ENCODE measurements around the gene ZNF200.
"Not testable (repeated sequence)": the region's sequence is repeated elsewhere in the genome, so short reads cannot be mapped to it uniquely, and the experiment has no call there.

Gene ZNF200

GRCh38 chr16:3186946-3187690, 47.8 kb downstream of the ZNF200 start:
- no peaks in the 10 kb centered on the region for H3K36me3 ChIP-seq (ENCODE audit: insufficient read depth, low read length)
- H3K9me3 ChIP-seq (ENCODE audit: insufficient read depth, low read depth, low read length): no peaks in the 10 kb centered on the region
- H3K27ac ChIP-seq (ENCODE audit: low read depth, low read length): no peak overlapping the region
- H3K9ac ChIP-seq (ENCODE audit: low read depth, low read length): no peak overlapping the region
- WGBS: 87% methylated on average over 23 of the region's 23 CpGs
- peaks cover 62% of the 10 kb centered on the region for H3K27me3 ChIP-seq (ENCODE audit: insufficient read depth, low read length)
- H3K4me3 ChIP-seq (ENCODE audit: low read length): peak overlapping the region; percentile 88
- H3K4me1 ChIP-seq (ENCODE audit: insufficient read depth, low read length): peaks cover 3% of the 10 kb centered on the region; the same call in 1 of the 2 replicates

- WGBS: 1% methylated on average over 40 of the region's 42 CpGs
- Histone ChIP-seq H3K4me1 (ENCODE audit: insufficient read depth, low read length) (no peaks in the 10 kb centered on the region), H3K9ac (ENCODE audit: low read depth, low read length) (no peak overlapping the region), H3K36me3 (ENCODE audit: insufficient read depth, low read length) (no peaks in the 10 kb centered on the region), H3K27ac (ENCODE audit: low read depth, low read length) (no peak overlapping the region), H3K4me3 (ENCODE audit: low read length) (peak overlapping the region; percentile 76), H3K27me3 (ENCODE audit: insufficient read depth, low read length) (peaks cover 59% of the 10 kb centered on the region), H3K9me3 (ENCODE audit: insufficient read depth, low read depth, low read length) (no peaks in the 10 kb centered on the region)
These were observed 51.4 kb downstream of the ZNF200 start for GRCh38 chr16:3183445-3184139.

DNA sequence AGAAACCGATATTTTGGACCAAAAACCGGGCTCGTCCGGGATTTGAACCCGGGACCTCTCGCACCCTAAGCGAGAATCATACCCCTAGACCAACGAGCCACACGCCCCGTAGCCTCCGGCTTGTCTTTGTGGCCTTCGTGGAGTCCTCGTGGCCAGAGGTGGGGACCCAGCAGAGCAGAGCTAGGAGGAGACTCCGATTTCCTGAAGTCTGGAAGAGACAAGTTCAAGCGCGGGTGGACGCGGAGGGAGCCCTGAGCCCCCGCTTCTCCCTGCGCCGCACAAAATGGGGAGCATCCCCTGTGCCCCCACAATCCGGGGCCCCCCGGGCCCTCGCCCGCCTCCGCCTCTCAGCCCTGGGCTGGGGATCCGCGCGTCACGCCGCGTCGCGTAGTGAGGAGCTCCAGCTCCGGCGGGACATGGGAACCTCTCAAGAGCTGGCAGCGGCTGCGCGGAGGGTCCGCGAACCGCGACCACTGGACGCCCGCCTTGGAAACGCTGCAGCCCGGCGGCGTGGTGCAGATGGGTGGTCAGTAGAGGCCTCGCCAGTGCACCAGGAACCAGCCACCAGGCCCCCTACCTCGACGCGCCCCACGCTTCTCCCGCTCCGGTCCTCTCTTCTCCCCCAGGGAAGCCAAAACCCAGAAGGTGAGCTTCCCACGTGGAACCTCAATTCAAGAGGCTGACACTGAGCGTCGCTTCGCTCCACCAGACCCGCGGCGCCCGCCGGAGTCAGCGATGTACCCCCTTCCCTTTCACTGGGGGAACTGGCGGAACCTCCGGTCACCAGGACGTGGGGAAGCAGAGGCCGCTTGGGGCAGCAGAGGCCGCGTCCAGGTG, 52.1 kb downstream of the ZNF200 start:
- Histone ChIP-seq H3K9ac (ENCODE audit: low read depth, low read length) (peak overlapping the region; percentile 4; the same call in 1 of the 2 replicates), H3K4me1 (ENCODE audit: insufficient read depth, low read length) (no peaks in the 10 kb centered on the region)

DNA sequence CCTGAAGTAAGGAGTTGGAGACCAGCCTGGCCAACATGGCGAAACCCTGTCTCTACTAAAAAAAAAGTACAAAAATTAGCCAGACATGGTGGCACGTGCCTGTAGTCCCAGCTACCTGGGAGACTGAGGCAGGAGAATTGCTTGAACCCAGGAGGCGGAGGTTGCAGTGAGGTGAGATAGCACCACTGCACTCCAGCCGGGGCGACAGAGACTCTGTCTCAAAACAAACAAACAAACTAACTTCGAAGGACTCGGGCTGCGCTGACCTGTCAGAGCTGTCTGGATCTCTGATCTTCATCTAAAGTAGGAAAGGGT, 52.7 kb downstream of the ZNF200 start:
- not testable (repeated sequence) for H3K9me3 ChIP-seq (ENCODE audit: insufficient read depth, low read depth, low read length); H3K27ac ChIP-seq (ENCODE audit: low read depth, low read length); H3K9ac ChIP-seq (ENCODE audit: low read depth, low read length); H3K36me3 ChIP-seq (ENCODE audit: insufficient read depth, low read length); H3K4me1 ChIP-seq (ENCODE audit: insufficient read depth, low read length)
- H3K4me3 ChIP-seq (ENCODE audit: low read length): peak overlapping the region; percentile 76
- H3K27me3 ChIP-seq (ENCODE audit: insufficient read depth, low read length): peaks cover 61% of the 10 kb centered on the region
- 31% methylated on average over 8 of the region's 8 CpGs for WGBS

More for the DNA sequence above, 52.1 kb downstream of the ZNF200 start:
- Histone ChIP-seq H3K4me3 (ENCODE audit: low read length) (peak overlapping the region; percentile 76), H3K27me3 (ENCODE audit: insufficient read depth, low read length) (peaks cover 55% of the 10 kb centered on the region), H3K36me3 (ENCODE audit: insufficient read depth, low read length) (no peaks in the 10 kb centered on the region), H3K9me3 (ENCODE audit: insufficient read depth, low read depth, low read length) (no peaks in the 10 kb centered on the region), H3K27ac (ENCODE audit: low read depth, low read length) (no peak overlapping the region)
- under 1% methylated on average over 72 of the region's 72 CpGs for WGBS

DNA sequence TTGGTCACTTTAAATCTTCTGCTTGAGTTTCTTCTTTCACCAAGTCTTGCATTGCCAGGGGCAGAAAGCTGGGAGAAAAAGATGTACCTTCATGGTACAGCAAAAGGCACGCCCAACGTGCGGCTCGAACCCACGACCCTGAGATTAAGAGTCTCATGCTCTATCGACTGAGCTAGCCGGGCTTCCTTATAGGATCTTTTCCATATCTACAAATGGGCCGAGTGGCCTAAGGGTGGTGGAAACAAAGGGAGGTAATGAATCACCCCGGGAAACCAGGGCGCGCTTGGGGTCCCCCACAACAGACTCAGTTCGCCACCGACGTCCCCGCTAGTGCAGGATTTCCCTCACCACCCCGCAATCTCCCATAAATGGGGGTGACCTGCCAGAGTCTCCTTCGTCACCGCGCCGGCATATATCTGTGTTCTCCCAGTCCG, 54.5 kb downstream of the ZNF200 start:
- Histone ChIP-seq H3K27ac (ENCODE audit: low read depth, low read length) (no peak overlapping the region), H3K4me3 (ENCODE audit: low read length) (peak overlapping the region; percentile 54), H3K9ac (ENCODE audit: low read depth, low read length) (no peak overlapping the region), H3K4me1 (ENCODE audit: insufficient read depth, low read length) (no peaks in the 10 kb centered on the region), H3K9me3 (ENCODE audit: insufficient read depth, low read depth, low read length) (no peaks in the 10 kb centered on the region), H3K27me3 (ENCODE audit: insufficient read depth, low read length) (peaks cover 69% of the 10 kb centered on the region), H3K36me3 (ENCODE audit: insufficient read depth, low read length) (no peaks in the 10 kb centered on the region)
- WGBS: 52% methylated on average over 21 of the region's 21 CpGs

DNA sequence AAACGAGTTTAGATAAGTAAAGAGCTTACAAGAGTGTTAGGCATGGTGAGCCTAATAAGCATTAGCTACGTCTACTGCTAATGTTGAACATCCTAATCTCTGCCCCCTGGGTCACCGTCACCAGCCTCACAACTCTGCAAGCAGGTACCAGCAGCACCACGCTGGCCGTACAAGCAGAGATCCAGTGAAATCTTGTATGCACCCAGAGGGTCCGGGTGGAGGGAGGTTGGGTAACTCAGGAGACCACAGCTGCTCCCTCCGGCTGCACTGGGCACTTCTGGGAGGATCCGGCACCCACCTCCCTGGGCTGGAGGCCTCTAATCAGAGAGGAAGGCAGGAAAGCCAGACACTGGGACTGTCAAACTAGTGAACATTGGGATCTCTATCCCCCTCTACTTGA, 55.3 kb downstream of the ZNF200 start:
- Histone ChIP-seq H3K4me3 (ENCODE audit: low read length) (no peak overlapping the region), H3K27me3 (ENCODE audit: insufficient read depth, low read length) (peaks cover 76% of the 10 kb centered on the region), H3K9ac (ENCODE audit: low read depth, low read length) (no peak overlapping the region), H3K4me1 (ENCODE audit: insufficient read depth, low read length) (no peaks in the 10 kb centered on the region), H3K36me3 (ENCODE audit: insufficient read depth, low read length) (no peaks in the 10 kb centered on the region), H3K27ac (ENCODE audit: low read depth, low read length) (no peak overlapping the region), H3K9me3 (ENCODE audit: insufficient read depth, low read depth, low read length) (no peaks in the 10 kb centered on the region)
- 79% methylated on average over 8 of the region's 8 CpGs for WGBS

DNA sequence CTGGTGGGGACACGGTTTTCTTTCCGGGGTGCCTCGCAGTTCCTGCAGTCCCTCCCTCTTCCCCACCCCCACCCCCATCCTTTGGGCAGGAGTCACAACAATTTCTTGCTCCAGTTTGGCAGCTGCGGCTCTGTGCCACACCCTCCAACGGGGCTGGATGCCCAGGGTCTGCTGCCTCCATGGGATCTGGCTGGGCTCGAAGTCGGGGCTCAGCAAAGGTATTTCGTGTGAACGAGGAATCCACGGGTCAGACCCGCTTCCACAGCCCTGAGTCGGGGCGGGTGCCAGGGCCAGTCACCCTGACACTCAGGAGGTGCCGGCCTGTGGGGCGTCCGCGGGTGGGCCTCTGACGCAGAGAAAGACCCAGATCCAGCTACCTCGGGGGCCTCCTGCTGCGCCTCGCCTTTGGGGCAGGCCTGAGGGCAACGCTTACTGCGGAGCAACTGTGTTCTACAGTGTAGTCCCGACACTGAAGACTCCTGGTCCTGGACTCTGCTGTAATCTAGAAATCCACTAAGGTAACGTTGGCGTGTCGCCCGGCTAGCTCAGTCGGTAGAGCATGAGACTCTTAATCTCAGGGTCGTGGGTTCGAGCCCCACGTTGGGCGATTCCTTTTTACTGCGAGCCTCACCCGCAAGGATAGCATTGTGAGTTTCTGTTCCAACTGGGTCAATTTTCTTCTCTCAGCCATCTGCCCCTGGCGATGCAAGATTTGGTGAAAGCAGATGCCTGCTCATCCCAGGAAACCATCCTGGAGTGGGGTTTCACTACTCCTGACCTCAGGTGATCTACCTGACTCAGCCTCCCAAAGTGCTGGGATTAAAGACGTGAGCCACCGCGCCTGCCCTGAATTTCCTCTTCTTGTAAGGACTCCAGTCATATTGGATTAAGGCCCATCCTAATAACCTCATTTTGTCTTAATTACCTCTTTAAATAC, 59.5 kb downstream of the ZNF200 start:
- Histone ChIP-seq H3K4me1 (ENCODE audit: insufficient read depth, low read length) (peaks cover 4% of the 10 kb centered on the region; the same call in 1 of the 2 replicates), H3K9me3 (ENCODE audit: insufficient read depth, low read depth, low read length) (no peaks in the 10 kb centered on the region), H3K27ac (ENCODE audit: low read depth, low read length) (no peak overlapping the region), H3K4me3 (ENCODE audit: low read length) (peak overlapping the region; percentile 63), H3K27me3 (ENCODE audit: insufficient read depth, low read length) (peaks cover 82% of the 10 kb centered on the region), H3K9ac (ENCODE audit: low read depth, low read length) (no peak overlapping the region), H3K36me3 (ENCODE audit: insufficient read depth, low read length) (no peaks in the 10 kb centered on the region)
- WGBS: 9% methylated on average over 39 of the region's 39 CpGs

- Histone ChIP-seq H3K9me3 (ENCODE audit: insufficient read depth, low read depth, low read length) (no peaks in the 10 kb centered on the region), H3K27ac (ENCODE audit: low read depth, low read length) (no peak overlapping the region), H3K27me3 (ENCODE audit: insufficient read depth, low read length) (peaks cover 82% of the 10 kb centered on the region), H3K4me3 (ENCODE audit: low read length) (peak overlapping the region; percentile 63), H3K4me1 (ENCODE audit: insufficient read depth, low read length) (peaks cover 4% of the 10 kb centered on the region; the same call in 1 of the 2 replicates), H3K36me3 (ENCODE audit: insufficient read depth, low read length) (no peaks in the 10 kb centered on the region), H3K9ac (ENCODE audit: low read depth, low read length) (no peak overlapping the region)
- WGBS: 18% methylated on average over 28 of the region's 28 CpGs
These were observed 60.3 kb downstream of the ZNF200 start for GRCh38 chr16:3174618-3175148.

DNA sequence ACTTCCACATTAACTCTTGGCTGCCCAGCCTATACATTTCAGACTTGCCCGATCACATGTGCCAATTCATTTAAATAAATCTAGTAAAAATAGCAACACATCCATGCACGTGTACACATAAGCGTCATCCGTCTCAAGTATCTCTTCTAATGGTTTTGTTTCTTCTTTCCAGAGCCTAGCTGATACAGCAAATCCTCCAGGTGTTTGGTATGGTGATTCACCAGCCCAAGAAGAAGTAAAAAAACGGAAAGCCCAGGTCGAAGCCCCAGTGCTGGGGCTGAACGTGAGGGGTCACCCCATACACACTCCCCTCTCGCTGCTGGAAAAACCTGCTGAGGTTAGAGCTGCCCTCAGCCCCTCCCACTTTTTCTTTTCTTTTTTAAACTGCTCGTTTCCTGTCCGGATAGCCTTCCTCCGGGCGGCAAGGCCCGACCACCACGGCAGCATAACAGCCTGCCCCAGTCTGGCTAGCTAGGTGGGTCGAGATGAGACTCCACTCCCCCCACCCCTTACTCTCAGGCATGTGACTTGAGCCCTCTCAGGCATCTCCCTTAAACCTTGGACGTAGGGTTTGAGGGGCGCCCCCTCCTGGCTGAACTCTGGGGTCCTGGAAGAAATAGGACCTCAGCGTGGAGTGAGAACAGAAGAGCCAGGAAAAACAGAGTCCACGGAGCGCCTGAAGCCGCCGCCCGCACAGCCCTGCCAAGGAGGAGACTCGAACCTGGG, 60.9 kb downstream of the ZNF200 start:
- H3K4me3 ChIP-seq (ENCODE audit: low read length): peak overlapping the region; percentile 63
- H3K27ac ChIP-seq (ENCODE audit: low read depth, low read length): no peak overlapping the region

More for the DNA sequence above, 60.9 kb downstream of the ZNF200 start:
- 10% methylated on average over 24 of the region's 24 CpGs for WGBS
- Histone ChIP-seq H3K36me3 (ENCODE audit: insufficient read depth, low read length) (no peaks in the 10 kb centered on the region), H3K27me3 (ENCODE audit: insufficient read depth, low read length) (peaks cover 83% of the 10 kb centered on the region), H3K9ac (ENCODE audit: low read depth, low read length) (no peak overlapping the region), H3K9me3 (ENCODE audit: insufficient read depth, low read depth, low read length) (no peaks in the 10 kb centered on the region), H3K4me1 (ENCODE audit: insufficient read depth, low read length) (peaks cover 4% of the 10 kb centered on the region; the same call in 1 of the 2 replicates)
